ENCODE measurements around the gene ACTL10. TPM values are rescaled to one million over a fixed set of nuclear protein-coding genes. Genes with fewer than 3 reads are reported as not detected.

Gene ACTL10
- total and polyA plus RNA-seq, 2 of the 13 experiments (the other 11 are each of a cell fraction or from before 2014, with no cell fraction given): not detected

GRCh38 chr20:33653218-33653899 lies 13.4 kb upstream of the ACTL10 start (continued):
- TF ChIP-seq ZBTB25 (CRISPR knock-in tag; IDR thresholded peaks at IDR 0.05) (no peak), MIER2 (CRISPR knock-in tag; IDR thresholded peaks at IDR 0.05) (0 out of 2 replicates have a peak, but pooled peaks have one; percentile 12), PRMT3 (CRISPR knock-in tag; IDR thresholded peaks at IDR 0.05; ENCODE audit: borderline replicate concordance, low read depth) (0 out of 2 replicates have a peak, but pooled peaks have one; percentile 79), CCDC6 (CRISPR knock-in tag; IDR thresholded peaks at IDR 0.05) (peak; percentile 75; the same call in 1 of the 2 replicates), HMG20B (CRISPR knock-in tag; conservative IDR thresholded peaks at IDR 0.05) (peak; percentile 39; the same call in 1 of the 2 replicates), ZNF720 (CRISPR knock-in tag; IDR thresholded peaks at IDR 0.05) (peak; percentile 67; the same call in 1 of the 2 replicates), ZNF512 (CRISPR knock-in tag; IDR thresholded peaks at IDR 0.05) (no peak), FOXP1 (IDR thresholded peaks at IDR 0.05) (no peak), FOXP1 (CRISPR knock-in tag; IDR thresholded peaks at IDR 0.05) (no peak), FOXK2 (IDR thresholded peaks at IDR 0.05) (no peak), MEIS2 (CRISPR knock-in tag; IDR thresholded peaks at IDR 0.05) (no peak; the same call in 1 of the 2 replicates), ZFP36L1 (CRISPR knock-in tag; IDR thresholded peaks at IDR 0.05) (no peak), ZNF782 (CRISPR knock-in tag; IDR thresholded peaks at IDR 0.05; ENCODE audit: borderline replicate concordance) (0 out of 2 replicates have a peak, but pooled peaks have one; percentile 54), RFXANK (CRISPR knock-in tag; IDR thresholded peaks at IDR 0.05) (no peak), PAX8 (CRISPR knock-in tag; IDR thresholded peaks at IDR 0.05; ENCODE audit: borderline replicate concordance) (0 out of 2 replicates have a peak, but pooled peaks have one; percentile 31), ZNF124 (CRISPR knock-in tag; IDR thresholded peaks at IDR 0.05) (peak; percentile 80), ZNF746 (CRISPR knock-in tag; IDR thresholded peaks at IDR 0.05) (0 out of 2 replicates have a peak, but pooled peaks have one; percentile 10), FOXK1 (CRISPR knock-in tag; IDR thresholded peaks at IDR 0.05; ENCODE audit: borderline replicate concordance, low read depth) (0 out of 2 replicates have a peak, but pooled peaks have one; percentile 46), SMAD3 (CRISPR knock-in tag; IDR thresholded peaks at IDR 0.05) (0 out of 2 replicates have a peak, but pooled peaks have one; percentile 59), MTA3 (CRISPR knock-in tag; IDR thresholded peaks at IDR 0.05) (no peak), MXD3 (CRISPR knock-in tag; IDR thresholded peaks at IDR 0.05) (0 out of 2 replicates have a peak, but pooled peaks have one; percentile 23), ZNF589 (CRISPR knock-in tag; conservative IDR thresholded peaks at IDR 0.05) (no peak; the same call in 1 of the 2 replicates), ZNF878 (CRISPR knock-in tag; IDR thresholded peaks at IDR 0.05) (0 out of 2 replicates have a peak, but pooled peaks have one; percentile 53), RFXAP (CRISPR knock-in tag; IDR thresholded peaks at IDR 0.05; ENCODE audit: borderline replicate concordance) (peak; percentile 58; the same call in 1 of the 2 replicates), ZNF619 (CRISPR knock-in tag; IDR thresholded peaks at IDR 0.05) (no peak), ZFP90 (CRISPR knock-in tag; IDR thresholded peaks at IDR 0.05; ENCODE audit: borderline replicate concordance) (peak; percentile 15; the same call in 1 of the 2 replicates), TRIM24 (CRISPR knock-in tag; IDR thresholded peaks at IDR 0.05) (no peak), ZNF614 (CRISPR knock-in tag; IDR thresholded peaks at IDR 0.05; ENCODE audit: borderline replicate concordance) (no peak), YEATS2 (CRISPR knock-in tag; IDR thresholded peaks at IDR 0.05; ENCODE audit: borderline replicate concordance) (0 out of 2 replicates have a peak, but pooled peaks have one; percentile 16), DNMT1 (CRISPR knock-in tag; IDR thresholded peaks at IDR 0.05) (0 out of 2 replicates have a peak, but pooled peaks have one; percentile 35)
